Endothelial cell (in vitro differentiated cells): ENCODE measurements around the gene BHMT. TPM values are rescaled to one million over a fixed set of nuclear protein-coding genes. Genes with fewer than 3 reads are reported as not detected.
"Not testable (repeated sequence)": the region's sequence is repeated elsewhere in the genome, so short reads cannot be mapped to it uniquely, and the experiment has no call there.

Source experiments
- DNase-seq: peaks from one replicate; pipeline ENCODE4 v3.0.0; 2021; ENCODE audit warnings: low spot score
- H3K27ac Mint-ChIP-seq: one replicate; pipeline ENCODE4 v1.8.0; 2021; ENCODE audit warnings: mixed read lengths, inconsistent platforms; ENCODE audit not compliant: unreplicated experiment
- H3K27me3 Mint-ChIP-seq: one replicate; pipeline ENCODE4 v1.8.0; 2021; ENCODE audit warnings: mild to moderate bottlenecking, moderate library complexity, mixed read lengths, inconsistent platforms; ENCODE audit not compliant: unreplicated experiment
- H3K36me3 Mint-ChIP-seq: one replicate; pipeline ENCODE4 v1.8.0; 2021; ENCODE audit warnings: mild to moderate bottlenecking, low read depth, mixed read lengths, inconsistent platforms; ENCODE audit not compliant: unreplicated experiment
- H3K4me1 Mint-ChIP-seq: one replicate; pipeline ENCODE4 v1.8.0; 2021; ENCODE audit warnings: mild to moderate bottlenecking, mixed read lengths, inconsistent platforms; ENCODE audit not compliant: unreplicated experiment
- H3K4me3 Mint-ChIP-seq: one replicate; pipeline ENCODE4 v1.8.0; 2021; ENCODE audit warnings: mild to moderate bottlenecking, mixed read lengths, inconsistent platforms; ENCODE audit not compliant: unreplicated experiment
- H3K9me3 Mint-ChIP-seq: one replicate; pipeline ENCODE4 v1.8.0; 2021; ENCODE audit warnings: mixed read lengths, inconsistent platforms; ENCODE audit not compliant: unreplicated experiment
- CTCF ChIP-seq: fragments of 200-600 bp; sonication (generic); IDR thresholded peaks from one replicate; pipeline ENCODE4 v1.5.0; 2021; ENCODE audit warnings: antibody characterized with exemption; ENCODE audit not compliant: unreplicated experiment
- total RNA-seq: library from RNA; stranded (reverse); fragmentation: NEBNext Ultra II Directional; extraction: Animal tissue kit (Norgen Biotek cat#: 25700); gene quantifications from one replicate; pipeline ENCODE4 v1.2.1, GENCODE V29; 2021; ENCODE audit not compliant: unreplicated experiment

Gene BHMT
- total RNA-seq, 1 donor from 2014 or later: not detected

DNA sequence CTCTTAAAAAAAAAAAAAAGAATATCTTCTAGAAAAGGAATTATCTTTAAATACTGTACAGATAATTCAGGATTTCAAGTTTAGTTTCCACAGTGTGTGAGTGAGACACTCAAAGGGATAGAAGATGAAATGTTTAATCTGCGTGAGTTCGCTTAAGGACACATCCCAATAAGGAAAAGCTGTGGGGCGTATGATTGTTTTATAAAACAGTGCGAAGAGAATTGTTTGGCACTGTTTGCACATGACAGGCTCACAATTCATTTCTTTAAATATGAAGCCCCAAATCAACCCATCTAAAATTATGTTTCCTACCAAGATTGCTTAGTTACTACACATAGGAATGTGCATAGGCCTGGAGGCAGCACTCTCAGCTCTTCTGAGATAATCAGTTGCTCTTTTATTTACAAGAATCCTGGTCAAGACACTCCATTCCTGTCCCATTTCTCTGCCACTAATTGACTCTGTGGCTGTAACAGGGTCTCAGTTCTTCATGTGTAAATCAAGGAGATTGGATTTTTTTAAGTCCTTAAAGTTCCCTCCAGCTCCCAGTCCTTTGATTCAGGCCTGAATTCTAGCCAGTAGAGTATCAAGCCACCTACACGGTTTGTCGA, 60.1 kb downstream of the BHMT start:
- no peak for TF ChIP-seq CTCF
- no peaks in the 10 kb centered on the region for H3K36me3 Mint-ChIP-seq
- no peak overlapping the region for H3K4me3 Mint-ChIP-seq
- no peak for DNase-seq
- H3K4me1 Mint-ChIP-seq: peaks cover 3% of the 10 kb centered on the region
- no peaks in the 10 kb centered on the region for H3K27me3 Mint-ChIP-seq
- no peak overlapping the region for H3K27ac Mint-ChIP-seq
- no peaks in the 10 kb centered on the region for H3K9me3 Mint-ChIP-seq

DNA sequence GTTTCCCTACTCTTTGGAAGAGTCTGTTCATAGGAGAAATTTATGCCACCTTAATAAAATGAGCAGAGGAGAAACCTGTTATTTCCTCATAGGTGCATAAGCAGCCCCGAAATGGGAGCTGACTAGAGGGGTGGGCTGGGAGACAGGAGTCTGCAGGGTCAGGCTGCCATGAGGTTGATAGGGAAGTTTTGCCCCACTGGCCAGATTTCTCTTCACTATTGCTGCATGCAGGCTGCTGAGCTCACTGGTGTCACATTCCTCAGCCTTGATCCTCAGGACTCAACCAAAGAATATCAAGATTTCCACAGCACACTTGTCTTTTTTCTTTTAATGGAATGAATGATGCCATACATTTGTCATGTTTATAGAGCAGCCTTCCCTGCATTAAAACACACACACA, 60.7 kb downstream of the BHMT start:
- H3K9me3 Mint-ChIP-seq: no peaks in the 10 kb centered on the region
- no peak for DNase-seq
- no peaks in the 10 kb centered on the region for H3K27me3 Mint-ChIP-seq
- H3K4me1 Mint-ChIP-seq: peaks cover 3% of the 10 kb centered on the region
- H3K4me3 Mint-ChIP-seq: no peak overlapping the region
- no peaks in the 10 kb centered on the region for H3K36me3 Mint-ChIP-seq
- H3K27ac Mint-ChIP-seq: no peak overlapping the region
- TF ChIP-seq CTCF: no peak

DNA sequence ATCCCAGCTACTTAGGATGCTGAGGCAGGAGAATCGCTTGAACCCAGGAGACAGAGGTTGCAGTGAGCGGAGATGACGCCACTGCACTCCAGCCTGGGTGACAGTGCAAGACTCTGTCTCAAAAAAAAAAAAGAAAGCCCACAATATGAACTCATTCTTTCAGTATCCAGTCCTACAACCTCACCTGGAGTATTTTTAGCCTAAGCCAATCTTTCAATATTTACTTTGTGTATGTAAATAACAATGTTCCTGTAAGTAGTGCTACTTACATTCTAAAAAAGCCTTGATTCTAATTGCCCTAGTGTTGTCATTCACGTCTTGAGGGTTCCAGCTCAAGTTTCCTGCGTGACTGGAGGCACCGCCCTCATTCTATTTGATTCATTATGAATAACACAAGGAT, 62.0 kb downstream of the BHMT start:
- Mint-ChIP-seq H3K4me3 (no peak overlapping the region), H3K27me3 (no peaks in the 10 kb centered on the region), H3K4me1 (peaks cover 3% of the 10 kb centered on the region), H3K9me3 (no peaks in the 10 kb centered on the region), H3K36me3 (no peaks in the 10 kb centered on the region), H3K27ac (no peak overlapping the region)
- no peak for TF ChIP-seq CTCF
- no peak for DNase-seq

DNA sequence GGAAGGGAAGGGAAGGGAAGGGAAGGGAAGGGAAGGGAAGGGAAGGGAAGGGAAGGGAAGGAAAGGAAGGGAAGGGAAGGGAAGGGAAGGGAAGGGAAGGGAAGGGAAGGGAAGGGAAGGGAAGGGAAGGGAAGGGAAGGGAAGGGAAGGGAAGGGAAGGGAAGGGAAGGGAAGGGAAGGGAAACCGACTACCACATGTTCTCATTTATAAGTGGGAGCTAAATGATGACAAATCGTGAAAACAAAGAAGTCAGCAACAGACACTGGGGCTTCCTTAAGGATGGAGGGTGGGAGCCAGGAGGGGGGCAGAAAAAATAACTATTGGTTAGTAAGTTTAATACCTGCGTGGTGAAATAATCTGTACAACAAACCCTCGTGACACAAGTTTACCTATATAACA, 68.8 kb downstream of the BHMT start:
- not testable (repeated sequence) for H3K27ac Mint-ChIP-seq, H3K27me3 Mint-ChIP-seq, DNase-seq, H3K4me1 Mint-ChIP-seq, H3K9me3 Mint-ChIP-seq, H3K36me3 Mint-ChIP-seq, H3K4me3 Mint-ChIP-seq

DNA sequence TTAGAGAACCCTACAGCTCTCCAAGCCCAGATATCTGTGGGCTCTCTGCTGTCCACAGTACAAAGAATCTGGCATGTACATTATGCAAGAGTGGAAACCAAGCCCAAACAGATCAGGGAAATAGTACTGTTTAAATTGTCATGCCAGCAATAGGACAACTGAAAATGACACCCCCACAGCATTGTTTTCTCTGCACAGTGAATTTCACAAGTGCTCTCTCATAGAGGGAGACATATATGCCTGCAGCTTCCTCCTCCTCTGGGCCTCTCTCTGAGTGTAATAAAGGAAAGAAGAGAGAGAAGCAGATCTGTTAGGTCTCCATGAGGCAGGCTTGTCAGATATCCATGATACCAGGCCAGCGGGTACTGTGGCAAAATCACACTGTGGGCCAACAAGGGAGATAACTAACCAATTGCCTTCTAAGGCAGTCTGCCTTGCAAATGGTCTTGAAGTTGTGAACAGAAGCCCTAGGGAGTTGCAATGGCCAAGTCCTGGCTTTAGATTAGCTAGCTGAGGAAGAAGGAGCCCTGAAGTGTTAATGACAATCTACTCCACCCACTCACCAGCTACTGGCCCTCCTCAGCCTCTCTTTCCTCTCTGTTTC, 69.9 kb downstream of the BHMT start:
- Mint-ChIP-seq H3K4me1 (peaks cover 3% of the 10 kb centered on the region), H3K4me3 (no peak overlapping the region), H3K9me3 (no peaks in the 10 kb centered on the region), H3K36me3 (no peaks in the 10 kb centered on the region), H3K27ac (no peak overlapping the region), H3K27me3 (no peaks in the 10 kb centered on the region)
- DNase-seq: no peak
- no peak for TF ChIP-seq CTCF

Other genes with a start within 250 kb of the BHMT start
- 19.3 TPM for gene ARSB, start 126.5 kb upstream of the BHMT start, total RNA-seq
- 0.36 TPM for gene DMGDH, start 42.1 kb upstream of the BHMT start, total RNA-seq
- not detected for gene BHMT2, start 42.0 kb upstream of the BHMT start, total RNA-seq
- 7.7 TPM for gene JMY, start 124.3 kb downstream of the BHMT start, total RNA-seq